KG1 (cell line): Measurements from ENCODE around the gene USP34.

Source experiments
- DNase-seq: peaks from one replicate; lab custom pipeline; 2025; lab: John Stamatoyannopoulos, UW

Gene USP34

DNA sequence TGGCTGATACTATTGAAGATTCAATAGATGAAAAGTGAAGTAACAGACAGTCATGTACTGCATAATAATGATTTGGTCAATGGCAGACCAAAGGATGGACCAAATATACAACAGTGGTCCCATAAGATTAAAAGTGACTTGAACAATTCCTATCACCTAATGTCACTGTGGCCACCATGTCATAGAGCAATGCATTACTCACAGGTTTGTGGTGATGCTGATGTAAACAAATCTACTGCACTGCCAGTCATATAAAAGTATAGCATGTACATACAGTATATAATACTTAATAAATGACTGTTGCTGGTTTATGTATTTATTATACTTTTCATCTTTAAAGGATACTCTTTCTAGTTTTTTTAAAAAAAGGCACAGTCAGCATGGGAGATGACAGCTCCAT, 99.9 kb downstream of the USP34 start:
- DNase-seq: no peak

DNA sequence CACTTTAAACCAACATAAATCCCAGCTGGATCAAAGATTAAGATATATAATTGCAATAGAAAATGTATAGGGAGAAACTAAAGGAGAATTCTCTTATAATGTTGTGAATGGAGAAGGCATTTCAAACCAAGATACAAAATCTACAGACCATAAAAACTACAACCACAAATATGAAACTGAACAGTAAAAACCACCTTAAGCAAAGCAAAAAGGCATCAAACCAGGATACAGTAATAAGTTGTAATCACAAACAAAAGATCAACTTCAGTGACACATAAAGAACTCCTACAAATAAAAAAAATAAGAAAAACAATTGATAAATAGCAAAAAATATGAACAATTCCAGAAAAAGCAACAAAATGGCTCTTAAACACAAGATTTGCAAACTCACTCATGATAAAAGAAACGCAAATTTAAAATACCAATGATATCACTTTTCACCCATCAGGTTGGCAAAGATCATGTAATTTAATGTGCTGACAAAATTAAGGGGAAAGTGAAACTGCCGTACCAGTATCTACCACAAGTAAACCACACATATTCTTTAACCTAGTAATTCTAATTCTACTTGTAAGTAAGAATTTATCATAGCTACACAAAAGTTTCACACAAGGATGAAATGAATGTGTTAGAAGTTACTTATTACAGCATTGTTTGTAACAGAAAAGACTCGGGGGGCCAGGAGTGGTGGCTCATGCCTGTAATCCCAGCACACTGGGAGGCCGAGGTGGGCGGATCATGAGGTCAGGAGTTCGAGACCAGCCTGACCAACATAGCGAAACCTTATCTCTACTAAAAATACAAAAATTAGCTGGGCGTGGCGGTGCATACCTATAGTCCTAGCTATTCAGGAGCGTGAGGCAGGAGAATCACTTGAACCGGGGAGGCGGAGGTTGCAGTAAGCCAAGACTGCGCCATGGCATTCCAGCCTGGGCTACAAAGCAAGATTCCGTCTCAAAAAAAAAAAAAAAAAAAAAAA, 101.9 kb downstream of the USP34 start:
- no peak for DNase-seq

DNA sequence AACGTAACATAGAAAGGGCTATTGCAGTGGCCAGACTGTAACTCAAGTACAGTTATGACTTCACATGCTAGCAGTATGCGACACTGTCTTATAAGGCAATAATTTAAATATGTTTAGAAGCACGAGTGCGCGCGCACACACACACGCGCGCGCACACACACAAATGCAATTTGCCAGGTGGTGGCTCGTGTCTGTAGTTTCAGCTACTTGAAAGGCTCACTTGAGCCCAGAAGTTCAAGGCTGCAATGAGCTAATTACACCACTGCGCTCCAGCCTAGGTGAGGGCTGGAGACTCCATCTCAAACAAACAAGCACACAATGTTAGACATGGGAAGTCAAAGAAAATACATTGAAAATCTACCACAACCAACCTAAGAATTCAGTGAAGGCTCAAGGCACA, 103.7 kb downstream of the USP34 start:
- no peak for DNase-seq

DNA sequence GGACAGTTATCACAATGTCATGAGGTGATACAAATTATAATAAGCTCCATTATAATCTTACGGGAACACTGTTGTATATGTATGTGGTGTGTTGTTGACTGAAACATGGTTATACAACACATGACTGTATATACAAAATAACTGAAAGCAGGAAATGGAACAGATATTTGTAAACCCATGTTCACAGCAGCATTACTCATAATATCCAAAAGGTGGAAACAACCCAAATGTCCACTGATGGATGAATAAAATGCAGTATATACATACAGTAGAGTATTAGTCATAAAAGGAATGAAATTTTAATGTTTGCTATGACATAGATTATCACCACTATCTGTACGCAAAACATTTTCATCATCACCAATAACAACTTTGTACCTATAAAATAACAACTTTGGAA, 107.3 kb downstream of the USP34 start:
- no peak for DNase-seq

DNA sequence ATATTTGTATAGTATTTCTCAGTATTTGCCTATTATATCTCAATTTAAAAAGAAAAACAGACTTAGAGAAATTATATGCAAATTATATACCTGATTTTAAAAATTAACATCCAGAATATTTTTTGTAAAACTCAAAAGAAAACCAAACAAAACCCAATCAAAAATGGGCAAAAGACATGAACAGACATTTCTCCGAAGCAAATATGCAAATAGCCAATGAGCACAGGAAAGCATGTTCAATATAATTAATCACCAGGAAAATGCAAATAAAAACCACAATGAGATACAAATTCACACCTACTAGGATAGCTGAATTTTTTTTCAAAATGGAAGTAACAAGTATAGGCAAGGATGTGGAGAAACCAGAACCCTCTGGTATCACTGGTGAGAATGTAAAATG, 108.0 kb downstream of the USP34 start:
- no peak for DNase-seq

DNA sequence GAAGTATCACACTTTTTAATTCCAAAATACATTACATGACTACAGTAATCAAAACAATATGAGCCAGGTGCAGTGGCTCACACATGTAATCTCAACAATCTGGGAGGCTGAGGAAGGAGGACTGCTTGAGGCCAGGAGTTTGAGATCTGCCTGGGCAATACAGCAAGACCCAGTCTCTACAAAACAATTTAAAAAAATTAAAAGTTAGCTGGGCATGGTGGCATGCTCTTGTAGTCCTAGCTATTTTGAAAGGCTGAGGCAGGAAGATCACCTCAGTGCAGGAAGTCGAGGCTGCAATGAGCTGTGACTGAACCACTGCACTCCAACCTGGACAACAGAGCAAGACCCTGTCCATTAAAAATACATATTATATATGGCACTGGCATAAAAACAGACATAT, 109.8 kb downstream of the USP34 start:
- DNase-seq: no peak

DNA sequence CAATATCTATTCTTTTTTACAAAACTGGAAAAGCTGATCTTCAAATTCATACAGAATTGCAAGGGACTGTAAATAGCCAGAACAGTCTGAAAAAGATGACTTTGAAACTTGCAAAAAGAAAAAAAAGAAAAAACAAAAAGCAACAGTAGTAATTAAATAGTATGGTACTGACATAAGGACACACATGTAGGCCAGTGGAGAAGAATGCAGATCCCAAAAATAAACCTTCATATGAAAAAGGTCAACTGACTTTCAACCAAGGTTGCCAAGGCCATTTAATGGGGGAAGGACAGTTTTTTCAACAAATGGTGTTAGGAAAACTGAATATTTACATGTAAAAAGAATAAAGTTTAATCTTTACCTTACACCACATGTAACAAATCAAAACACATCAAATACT, 111.8 kb downstream of the USP34 start:
- no peak for DNase-seq

DNA sequence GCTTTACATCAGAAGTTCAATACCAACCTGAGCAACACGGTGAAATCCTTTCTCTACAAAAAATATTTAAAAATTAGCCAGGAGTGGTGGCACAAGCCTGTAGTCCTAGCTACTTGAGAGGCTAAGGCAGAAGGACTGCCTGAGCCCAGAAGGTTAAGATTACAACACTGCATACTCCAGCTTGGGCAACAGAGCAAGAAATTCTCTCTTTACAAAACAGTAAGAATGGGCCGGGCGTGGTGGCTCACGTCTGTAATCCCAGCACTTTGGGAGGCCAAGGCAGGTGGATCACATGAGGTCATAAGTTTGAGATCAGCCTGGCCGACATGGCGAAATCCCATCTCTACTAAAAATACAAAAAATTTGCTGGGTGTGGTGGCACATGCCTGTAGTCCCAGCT, 113.2 kb downstream of the USP34 start:
- no peak for DNase-seq

DNA sequence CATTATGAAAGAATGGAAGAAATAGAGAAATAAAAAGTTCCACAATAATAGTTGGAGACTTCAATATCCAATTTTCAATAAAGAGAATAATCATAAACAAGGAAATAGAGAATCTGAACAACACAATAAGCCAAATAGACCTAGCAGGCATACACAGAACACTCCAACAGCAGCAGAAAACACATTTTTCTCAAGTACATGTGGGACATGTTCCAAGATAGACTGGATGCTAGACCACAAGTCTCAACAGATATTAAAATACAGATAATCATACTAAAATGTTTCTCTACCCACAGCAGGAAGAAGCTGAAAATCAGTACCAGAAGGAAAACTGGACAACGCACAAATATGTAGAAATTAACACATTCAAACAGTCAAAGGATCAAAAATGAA, 113.9 kb downstream of the USP34 start:
- DNase-seq: no peak

DNA sequence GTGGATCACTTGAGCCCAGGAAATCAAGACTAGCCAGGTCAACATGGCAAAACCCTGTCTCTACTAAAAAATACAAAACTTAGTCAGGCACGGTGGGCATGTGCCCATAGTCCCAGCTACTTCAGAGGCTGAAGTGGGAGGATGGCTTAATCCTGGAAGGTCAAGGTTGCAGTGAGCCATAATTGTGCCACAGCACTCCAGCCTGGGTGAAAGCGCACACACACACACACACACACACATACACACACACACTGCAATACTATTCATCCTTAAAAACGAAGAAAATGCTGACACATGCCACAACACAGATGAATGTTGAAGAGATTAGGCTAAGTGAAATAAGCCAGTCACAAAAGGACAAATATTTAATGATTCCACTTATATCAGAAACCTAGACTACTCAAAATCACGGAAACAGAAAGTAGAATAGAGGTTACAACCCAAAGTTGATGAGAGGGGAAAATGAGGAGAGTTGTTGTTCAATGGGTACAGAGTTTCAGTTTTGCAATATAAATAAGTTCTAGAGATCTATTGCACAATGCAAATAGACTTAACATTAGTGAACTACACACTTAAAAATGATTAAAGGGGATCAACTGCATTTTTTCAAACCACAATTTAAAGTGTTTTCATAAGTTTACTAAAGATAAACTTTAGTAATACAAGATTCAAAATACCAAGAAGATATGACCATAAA, 114.5 kb downstream of the USP34 start:
- DNase-seq: no peak

DNA sequence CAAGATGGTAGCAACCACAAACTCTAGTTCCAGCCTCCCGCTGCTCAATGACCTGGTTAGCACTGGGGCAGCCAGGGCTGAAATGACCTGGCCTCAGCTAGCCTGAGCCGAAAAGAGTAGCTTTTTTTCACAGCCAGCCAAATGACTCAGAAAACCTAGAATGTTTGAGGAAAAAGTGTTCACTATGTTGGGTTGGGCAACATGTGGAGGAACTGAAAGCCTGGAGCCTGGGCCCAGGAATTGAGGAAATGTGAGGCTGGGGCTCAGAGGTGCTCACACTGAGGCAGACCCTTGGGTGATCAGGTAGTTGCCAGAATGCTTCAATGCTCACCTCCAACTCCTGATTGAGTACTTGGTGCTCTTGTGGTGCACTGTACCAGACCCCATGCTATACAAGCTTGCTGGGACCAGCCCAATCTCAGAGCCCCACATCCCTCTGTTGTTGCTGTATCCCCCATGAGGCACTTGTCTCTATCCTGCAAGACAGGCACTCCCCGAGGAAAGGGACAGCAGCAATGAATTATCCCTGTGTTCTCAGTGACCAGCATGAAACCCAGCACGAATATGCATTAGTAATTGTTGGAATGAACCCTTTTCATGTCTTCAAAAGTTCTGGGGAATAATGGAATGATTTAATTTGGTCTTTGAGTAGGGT, 116.2 kb downstream of the USP34 start:
- DNase-seq: no peak

DNA sequence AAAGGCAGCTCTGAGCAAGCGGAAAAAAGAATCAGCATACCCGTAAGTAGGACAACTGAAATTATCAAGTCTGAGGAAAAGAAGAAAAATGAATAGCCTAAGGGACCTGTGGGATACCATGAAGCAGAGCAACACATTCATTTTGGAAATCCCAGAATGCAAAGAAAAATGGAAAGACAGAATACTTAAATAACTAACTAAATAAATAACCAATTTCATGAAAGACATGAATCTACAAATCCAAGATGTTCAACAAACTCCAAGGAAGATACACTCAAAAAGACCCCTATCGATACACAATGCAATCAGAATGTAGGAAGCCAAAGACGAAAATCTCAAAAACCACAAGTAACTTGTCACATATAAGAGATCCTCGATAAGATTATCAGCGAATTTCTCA, 117.0 kb downstream of the USP34 start:
- DNase-seq: no peak

DNA sequence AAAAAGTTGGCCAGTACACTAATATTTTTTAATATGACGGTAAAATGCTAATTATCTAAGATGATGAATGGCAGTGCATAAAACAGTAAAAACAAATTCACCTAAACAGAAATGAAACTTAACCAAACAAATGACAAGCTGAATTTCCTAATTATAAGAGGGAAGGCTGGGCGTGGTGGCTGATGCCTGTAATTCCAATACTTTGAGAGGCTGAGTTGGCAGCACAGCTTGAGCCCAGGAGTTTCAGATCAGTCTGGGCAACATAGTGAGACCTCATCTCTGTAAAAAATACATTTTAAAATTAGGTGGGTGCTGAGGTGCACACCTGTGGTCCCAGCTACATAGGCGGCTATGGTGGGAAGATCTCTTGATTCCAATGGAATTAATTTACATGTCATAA, 120.1 kb downstream of the USP34 start:
- DNase-seq: no peak

DNA sequence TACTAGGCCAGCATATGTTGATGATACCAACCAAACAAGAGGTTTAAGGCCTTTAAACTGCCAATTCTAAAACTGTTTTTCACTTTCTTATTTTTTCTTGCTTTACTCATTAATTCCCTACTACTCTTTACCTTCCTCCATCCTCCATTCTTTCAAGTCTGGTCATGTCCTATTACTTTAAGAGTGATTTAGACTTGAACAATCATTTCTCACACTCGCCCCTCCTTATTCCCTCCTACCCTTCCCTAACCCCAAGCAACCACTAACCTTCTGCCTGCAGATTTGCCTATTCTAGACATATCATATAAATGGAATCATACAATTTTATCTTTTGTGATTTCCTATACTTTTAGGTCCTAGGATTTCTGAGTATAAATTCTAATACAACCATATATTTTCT, 127.7 kb downstream of the USP34 start:
- DNase-seq: no peak

DNA sequence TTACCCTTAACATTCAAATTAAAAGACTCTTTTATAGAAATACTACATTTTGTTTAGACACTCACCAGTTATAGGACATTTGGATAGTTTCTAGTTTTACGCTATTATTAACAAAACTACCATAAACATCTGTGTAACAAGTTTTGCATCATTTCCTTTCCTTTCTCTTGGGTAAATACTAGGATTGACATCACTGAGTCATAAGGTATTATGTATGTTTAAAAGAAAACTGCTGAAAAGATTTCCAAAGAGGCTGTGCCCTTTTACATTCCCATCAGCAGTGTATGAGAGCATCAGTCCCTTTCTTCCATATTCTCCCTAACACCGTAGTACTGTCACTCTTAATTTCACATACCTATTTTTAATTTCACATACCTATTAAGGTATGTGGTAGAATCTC, 130.6 kb downstream of the USP34 start:
- DNase-seq: no peak

DNA sequence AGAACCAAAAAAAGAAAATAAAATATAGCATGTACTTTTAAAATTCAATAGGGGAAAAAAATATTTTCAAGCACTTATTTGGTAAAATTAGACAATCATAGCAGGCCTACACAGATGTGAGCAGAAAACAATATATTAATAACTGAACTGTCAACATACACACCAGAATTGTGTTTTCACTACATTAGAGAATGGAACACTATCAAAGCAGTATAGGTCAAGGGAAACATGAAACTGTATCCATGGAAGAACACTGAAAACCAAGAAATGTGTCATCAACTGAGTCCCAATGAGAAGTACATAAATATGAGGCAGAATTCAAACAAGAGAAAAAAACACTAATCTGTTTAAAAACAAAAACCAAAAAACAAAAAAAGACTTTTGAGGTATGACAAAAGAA, 132.4 kb downstream of the USP34 start:
- DNase-seq: no peak

DNA sequence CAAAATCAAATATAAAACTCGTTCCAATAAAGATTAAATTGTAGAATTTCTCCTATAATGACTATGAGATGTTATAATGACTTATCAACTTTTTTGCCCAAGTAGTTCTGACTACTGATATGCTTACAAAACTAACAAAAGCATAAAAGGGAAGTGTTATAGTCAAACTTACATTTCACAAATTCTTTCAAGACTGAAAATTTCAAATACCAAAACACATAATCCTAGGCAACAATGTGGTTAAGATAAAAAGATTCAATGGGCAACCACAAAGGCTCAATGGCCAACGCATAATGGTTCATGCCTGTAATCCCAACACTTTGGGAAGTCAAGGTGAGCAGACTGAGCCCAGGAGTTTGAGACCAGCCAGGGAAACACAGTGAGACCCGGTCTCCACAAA, 135.7 kb downstream of the USP34 start:
- DNase-seq: no peak

DNA sequence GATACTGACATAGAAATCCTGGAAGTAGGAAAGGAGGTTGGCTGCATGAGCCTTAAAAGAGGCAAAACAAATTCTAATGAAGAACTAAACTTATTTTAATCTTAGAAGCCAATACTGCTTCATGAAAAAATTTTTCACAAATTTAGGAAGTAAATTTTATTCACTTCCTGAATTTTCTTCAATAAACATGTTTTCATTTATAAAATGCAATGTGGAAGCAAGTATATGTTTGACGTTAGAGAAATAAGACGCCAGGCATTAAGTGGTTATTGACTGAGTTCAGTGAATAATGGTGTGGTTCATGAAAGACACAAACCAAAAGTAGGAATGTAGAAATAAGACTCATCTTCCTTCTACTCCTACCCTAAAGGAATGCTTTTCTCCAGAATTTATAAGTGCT, 136.4 kb downstream of the USP34 start:
- DNase-seq: no peak

DNA sequence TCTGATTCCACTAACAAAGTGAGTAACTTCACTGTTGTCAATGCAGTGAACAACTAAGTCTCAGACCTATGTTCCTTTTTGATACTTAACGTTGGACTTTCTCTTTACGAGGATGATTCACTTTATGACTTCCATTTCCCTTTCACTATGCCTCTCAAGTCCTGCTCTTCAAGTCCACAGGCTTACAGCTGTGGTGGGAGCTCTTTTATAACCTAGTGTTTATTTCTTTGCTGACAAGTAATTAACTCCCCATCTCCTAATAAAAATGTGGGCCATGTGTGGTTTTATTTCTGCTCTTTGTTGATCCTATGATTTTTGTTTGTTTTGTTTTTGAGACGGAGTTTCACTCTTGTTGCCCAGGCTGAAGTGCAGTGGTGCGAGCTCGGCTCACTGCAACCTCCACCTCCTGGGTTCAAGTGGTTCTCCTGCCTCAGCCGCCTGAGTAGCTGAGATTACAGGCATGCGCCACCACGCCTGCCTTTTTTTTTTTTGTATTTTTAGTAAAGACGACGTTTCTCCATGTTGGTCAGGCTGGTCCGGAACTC, 142.1 kb downstream of the USP34 start:
- DNase-seq: no peak

DNA sequence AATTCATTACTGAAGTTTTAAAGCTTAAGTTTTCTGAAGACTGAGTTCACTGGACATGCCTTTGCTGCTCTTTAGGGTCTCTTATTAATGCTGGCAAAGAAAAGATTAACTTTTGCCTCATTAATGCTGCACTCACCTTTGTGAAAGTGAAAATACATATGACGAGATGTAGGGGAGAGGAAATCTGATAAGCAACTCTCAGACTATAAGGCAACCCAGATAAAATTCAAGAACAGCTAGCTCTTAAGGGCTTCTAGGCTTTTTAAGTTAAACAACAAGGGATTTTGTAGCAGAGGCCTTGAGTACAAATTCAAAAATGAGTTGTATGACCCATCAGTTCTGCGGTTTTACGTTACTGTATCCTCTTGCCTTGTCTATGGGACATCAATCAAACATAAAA, 143.7 kb downstream of the USP34 start:
- no peak for DNase-seq

DNA sequence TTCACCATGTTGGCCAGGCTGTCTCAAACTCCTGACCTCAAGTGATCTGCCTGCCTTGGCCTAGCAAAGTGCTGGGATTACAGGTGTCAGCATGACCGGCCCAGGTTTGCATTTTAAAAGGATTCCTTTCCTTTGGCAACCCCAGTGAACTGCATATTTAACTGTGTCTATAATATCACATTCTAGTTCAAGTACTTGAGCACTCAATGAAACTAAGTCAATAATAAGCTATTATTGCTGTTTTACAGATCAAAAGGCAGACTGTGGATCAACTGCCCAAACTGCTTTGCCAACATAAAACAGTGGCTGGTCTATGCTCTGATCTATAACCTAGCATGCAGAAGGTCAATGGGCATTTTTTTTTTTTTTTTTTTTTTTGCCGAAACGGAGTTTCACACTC, 144.5 kb downstream of the USP34 start:
- no peak for DNase-seq

DNA sequence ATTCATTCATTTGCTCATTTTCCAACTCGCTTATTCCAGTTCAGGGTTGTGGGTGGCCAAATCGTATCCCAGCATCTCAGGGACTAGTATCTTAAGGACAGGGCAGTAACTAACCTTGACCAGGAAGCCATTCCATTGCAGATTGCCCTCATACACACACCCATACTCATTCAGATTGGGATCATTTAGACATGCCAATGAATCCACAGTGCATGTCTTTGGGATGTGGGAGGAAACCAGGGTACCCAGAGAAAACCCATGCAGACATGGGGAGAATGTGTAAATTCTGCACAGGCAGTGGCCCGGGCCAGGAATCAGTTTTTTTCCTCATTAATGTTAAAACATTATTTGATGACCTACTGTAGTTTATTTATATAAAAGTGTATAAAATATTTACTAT, 150.7 kb downstream of the USP34 start:
- no peak for DNase-seq

DNA sequence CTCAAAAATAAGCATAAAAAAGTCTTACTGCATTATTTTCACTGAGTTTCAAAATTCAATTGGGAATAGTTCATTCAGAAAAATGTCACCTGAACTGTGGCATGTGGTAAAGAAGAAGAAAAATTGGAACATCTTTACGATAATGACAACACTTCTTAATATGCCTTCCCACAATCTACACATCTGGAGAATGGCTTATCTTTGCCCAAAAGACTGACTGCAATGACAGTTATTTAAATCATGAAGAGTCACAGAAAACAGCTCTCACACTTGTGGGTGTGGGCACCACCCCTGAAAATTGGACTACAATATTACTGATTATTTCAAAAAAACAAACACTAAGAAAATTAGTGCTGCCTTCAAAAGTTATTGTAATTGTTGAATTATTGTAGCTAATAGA, 152.3 kb downstream of the USP34 start:
- DNase-seq: no peak
